ENCODE data around the gene PSMD7.

DNA sequence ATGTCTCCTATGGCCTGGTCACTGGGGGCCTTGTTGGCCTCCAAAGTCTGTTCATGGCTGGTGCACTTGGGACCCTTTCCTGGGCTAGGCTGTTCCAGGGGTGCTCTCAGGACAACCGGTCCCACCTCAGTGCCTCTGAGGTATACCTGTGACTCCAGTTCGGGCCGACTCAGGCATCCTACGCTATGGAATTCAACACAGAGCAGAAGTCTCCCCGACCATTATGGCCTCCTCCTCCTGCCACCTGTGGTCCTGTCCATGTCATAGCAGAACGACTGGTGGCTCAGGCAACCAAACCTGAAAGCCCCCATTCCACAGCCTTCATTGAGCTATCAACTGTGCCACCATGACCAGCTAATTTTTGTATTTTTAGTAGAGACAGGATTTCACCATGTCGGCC is 8.5 kb upstream of the PSMD7 start:
- TF ChIP-seq, protein P1, sequence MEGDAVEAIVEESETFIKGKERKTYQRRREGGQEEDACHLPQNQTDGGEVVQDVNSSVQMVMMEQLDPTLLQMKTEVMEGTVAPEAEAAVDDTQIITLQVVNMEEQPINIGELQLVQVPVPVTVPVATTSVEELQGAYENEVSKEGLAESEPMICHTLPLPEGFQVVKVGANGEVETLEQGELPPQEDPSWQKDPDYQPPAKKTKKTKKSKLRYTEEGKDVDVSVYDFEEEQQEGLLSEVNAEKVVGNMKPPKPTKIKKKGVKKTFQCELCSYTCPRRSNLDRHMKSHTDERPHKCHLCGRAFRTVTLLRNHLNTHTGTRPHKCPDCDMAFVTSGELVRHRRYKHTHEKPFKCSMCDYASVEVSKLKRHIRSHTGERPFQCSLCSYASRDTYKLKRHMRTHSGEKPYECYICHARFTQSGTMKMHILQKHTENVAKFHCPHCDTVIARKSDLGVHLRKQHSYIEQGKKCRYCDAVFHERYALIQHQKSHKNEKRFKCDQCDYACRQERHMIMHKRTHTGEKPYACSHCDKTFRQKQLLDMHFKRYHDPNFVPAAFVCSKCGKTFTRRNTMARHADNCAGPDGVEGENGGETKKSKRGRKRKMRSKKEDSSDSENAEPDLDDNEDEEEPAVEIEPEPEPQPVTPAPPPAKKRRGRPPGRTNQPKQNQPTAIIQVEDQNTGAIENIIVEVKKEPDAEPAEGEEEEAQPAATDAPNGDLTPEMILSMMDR (IDR thresholded peaks at IDR 0.05) = no peak
- TF ChIP-seq EZH2phosphoT487 (IDR thresholded peaks at IDR 0.05) (no peak), EZH2 (IDR thresholded peaks at IDR 0.05) (no peak)
